Measurements from ENCODE around the gene PLEKHH1.

PLEKHH1 gene

GRCh38 chr14:67528276-67528675 is 4.8 kb upstream of the PLEKHH1 start:
- no peak for DNase-seq
- no peaks in the 10 kb centered on the region for H3K36me3 ChIP-seq
- peaks cover 22% of the 10 kb centered on the region for H3K27me3 ChIP-seq
- H3K4me1 ChIP-seq, result no peaks in the 10 kb centered on the region
- no peaks in the 10 kb centered on the region for H3K9me3 ChIP-seq
- no peak for TF ChIP-seq CTCF (IDR thresholded peaks at IDR 0.05; ENCODE audit: low read depth, low read length)
- no peak overlapping the region for H3K4me3 ChIP-seq (ENCODE audit: low read depth, low read length)

- Histone ChIP-seq H3K36me3 (no peaks in the 10 kb centered on the region), H3K9me3 (no peaks in the 10 kb centered on the region), H3K4me1 (no peaks in the 10 kb centered on the region), H3K4me3 (ENCODE audit: low read depth, low read length) (no peak overlapping the region), H3K27me3 (peaks cover 10% of the 10 kb centered on the region; the same call in 1 of the 2 replicates)
- TF ChIP-seq CTCF (IDR thresholded peaks at IDR 0.05; ENCODE audit: low read depth, low read length), result no peak
- no peak for DNase-seq
Observed at GRCh38 chr14:67529947-67530935, 2.8 kb upstream of the PLEKHH1 start.

GRCh38 chr14:67532606-67532997 is 488 bp upstream of the PLEKHH1 start:
- DNase-seq, result no peak
- TF ChIP-seq CTCF (IDR thresholded peaks at IDR 0.05; ENCODE audit: low read depth, low read length), result no peak
- Histone ChIP-seq H3K4me1 (no peaks in the 10 kb centered on the region), H3K9me3 (no peaks in the 10 kb centered on the region), H3K27me3 (no peaks in the 10 kb centered on the region), H3K36me3 (no peaks in the 10 kb centered on the region), H3K4me3 (ENCODE audit: low read depth, low read length) (peak overlapping the region; percentile 74)

GRCh38 chr14:67533754-67534085 is 630 bp downstream of the PLEKHH1 start:
- no peak for TF ChIP-seq CTCF (IDR thresholded peaks at IDR 0.05; ENCODE audit: low read depth, low read length)
- H3K9me3 ChIP-seq, result no peaks in the 10 kb centered on the region
- no peaks in the 10 kb centered on the region for H3K4me1 ChIP-seq
- peak overlapping the region; percentile 74 for H3K4me3 ChIP-seq (ENCODE audit: low read depth, low read length)
- no peak for DNase-seq
- no peaks in the 10 kb centered on the region for H3K36me3 ChIP-seq
- H3K27me3 ChIP-seq, result no peaks in the 10 kb centered on the region

GRCh38 chr14:67536087-67536486 is 3.0 kb downstream of the PLEKHH1 start:
- H3K9me3 ChIP-seq, result no peaks in the 10 kb centered on the region
- TF ChIP-seq CTCF (IDR thresholded peaks at IDR 0.05; ENCODE audit: low read depth, low read length), result no peak
- DNase-seq, result no peak
- H3K27me3 ChIP-seq, result no peaks in the 10 kb centered on the region
- no peak overlapping the region for H3K4me3 ChIP-seq (ENCODE audit: low read depth, low read length)
- no peaks in the 10 kb centered on the region for H3K36me3 ChIP-seq
- H3K4me1 ChIP-seq, result no peaks in the 10 kb centered on the region

- no peaks in the 10 kb centered on the region for H3K9me3 ChIP-seq
- no peaks in the 10 kb centered on the region for H3K27me3 ChIP-seq
- DNase-seq, result no peak
- no peak for TF ChIP-seq CTCF (IDR thresholded peaks at IDR 0.05; ENCODE audit: low read depth, low read length)
- no peaks in the 10 kb centered on the region for H3K4me1 ChIP-seq
- H3K36me3 ChIP-seq, result no peaks in the 10 kb centered on the region
- H3K4me3 ChIP-seq (ENCODE audit: low read depth, low read length), result no peak overlapping the region
Observed at GRCh38 chr14:67537736-67538135, 4.6 kb downstream of the PLEKHH1 start.
